ENCODE measurements around the gene LGALS14.
"Not testable (repeated sequence)": the region's sequence is repeated elsewhere in the genome, so short reads cannot be mapped to it uniquely, and the experiment has no call there.

LGALS14 gene

DNA sequence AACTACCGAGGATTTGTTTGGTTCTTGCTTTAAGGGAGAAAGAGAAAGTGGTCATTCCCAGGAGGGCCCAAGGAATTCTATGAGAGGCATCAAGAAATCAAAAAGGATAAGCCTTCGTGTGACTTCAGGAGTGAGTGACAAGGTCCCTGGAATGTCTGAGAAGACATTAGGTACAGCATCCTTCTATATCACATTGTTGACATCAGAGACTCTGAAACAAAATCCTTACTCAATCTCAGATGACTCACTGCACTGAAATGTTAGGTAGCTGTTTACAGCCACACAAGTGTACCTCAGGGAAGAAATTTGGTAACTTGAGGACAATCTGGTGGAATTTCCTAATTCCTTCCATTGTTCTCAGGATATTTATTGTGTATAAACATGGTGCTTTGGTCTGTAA lies 7.9 kb upstream of the LGALS14 start:
- no peak for DNase-seq

DNA sequence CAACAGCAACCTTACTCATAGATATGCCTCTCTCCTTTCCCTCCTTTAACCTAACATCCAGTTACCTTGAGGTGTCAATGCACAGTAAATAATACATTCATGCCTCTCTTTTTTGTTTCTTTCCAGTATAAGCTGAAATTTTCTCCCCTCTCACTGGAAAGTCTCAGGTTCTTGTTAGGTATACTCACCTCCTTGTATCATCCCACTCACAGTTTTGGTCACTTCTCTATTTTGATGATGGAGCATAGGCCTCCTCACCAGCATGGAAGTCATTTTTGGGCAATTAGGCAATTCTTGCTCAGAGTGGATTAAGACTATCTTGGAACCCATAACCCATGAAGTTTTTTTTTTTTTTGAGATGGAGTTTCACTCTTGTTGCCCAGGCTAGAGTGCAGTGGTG lies 5.7 kb upstream of the LGALS14 start:
- DNase-seq: no peak

DNA sequence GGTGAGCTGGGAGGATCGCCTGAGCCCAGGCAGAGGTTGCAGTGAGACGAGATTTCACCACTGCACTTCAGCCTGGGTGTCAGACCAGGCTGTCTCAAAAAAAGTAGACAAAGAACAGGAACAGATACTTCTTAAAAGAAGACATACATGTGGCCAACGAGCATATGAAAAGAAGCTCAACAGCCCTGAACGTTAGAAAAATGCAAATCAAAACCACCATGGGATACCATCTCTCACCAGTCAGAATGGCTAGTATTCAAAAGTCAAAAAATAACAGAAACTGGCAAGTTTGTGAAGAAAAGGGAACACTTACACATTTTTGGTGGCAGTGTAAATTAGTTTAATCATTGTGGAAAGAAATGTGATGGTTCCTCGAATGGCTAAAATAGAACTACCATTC lies 3.0 kb upstream of the LGALS14 start:
- no peak for DNase-seq

DNA sequence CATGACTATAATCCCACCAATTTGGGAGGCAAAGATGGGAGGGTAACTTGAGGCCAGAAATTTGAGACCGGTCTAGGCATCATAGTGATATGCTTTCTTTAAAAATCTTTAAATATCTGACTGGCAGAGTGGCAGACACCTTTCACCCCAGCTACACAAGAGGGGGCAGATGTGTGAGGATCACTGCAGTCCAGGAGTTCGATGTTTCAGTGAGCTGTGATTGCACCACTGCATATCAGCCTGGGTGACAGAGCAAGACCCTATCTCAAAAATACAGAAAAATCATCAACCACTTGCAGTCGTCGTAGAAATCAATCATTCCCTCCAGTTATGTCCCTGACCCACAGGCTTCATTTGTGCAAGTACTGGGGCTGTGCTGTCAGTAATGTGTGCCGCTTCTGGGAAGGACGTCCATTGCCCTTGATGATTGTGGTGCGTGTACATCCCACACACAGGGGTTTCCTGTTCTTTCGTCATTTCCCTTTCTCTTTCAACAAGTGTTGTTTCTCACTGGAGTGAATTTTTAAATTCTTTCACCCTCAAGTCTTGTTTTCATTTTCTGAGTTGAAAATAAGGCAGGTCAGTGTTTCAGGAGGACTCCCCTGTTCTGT lies 1.4 kb downstream of the LGALS14 start:
- DNase-seq: no peak

DNA sequence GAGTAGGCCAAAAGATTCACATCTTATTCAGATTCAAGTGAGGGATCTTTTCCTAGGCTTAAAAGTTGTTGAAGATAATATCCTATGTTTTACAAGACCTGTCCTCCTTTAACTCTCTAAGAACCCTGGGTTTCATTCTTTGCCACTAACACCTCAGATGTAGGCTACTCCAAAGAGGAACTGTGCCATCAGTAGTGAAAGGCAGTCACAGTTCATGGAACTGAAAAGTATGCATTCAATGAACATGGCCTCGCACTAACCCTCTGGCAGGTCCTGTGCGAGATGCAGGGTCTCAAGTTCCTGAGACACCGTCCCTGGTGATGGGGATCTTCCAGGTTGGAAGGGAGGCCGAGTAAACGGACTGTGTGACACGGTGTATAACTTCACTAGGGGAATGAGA lies 4.3 kb downstream of the LGALS14 start:
- DNase-seq: no peak

DNA sequence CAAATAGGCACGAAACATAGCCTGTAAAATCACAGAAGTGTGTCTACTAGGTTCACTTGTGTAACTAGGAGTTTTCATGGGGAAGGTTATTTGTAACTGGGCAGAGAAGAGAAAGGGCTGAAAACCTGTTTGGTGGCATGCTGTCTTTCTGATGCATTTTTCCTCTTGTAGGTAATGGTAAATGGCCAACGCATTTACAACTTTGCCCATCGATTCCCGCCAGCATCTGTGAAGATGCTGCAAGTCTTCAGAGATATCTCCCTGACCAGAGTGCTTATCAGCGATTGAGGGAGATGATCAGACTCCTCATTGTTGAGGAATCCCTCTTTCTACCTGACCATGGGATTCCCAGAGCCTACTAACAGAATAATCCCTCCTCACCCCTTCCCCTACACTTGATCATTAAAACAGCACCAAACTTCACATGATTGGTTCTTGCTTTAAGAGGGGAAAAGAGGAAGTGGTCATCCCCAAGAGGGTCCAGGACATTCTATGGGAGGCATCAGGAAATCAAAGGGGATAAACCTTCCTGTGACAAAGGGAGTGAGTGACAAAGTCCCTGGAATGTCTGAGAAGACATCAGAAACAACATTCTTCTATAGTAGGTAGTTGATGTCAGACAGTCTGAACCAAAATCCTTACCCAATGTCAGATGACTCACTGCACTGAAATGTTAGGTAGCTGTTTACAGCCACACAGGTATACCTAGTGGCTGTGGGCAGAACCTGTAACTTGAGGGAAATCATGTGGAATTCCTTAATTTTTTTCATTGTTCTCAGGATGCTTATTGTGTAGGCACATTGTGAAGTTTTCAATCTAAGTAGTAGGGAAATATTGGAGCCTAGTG lies 5.0 kb downstream of the LGALS14 start:
- no peak for DNase-seq

DNA sequence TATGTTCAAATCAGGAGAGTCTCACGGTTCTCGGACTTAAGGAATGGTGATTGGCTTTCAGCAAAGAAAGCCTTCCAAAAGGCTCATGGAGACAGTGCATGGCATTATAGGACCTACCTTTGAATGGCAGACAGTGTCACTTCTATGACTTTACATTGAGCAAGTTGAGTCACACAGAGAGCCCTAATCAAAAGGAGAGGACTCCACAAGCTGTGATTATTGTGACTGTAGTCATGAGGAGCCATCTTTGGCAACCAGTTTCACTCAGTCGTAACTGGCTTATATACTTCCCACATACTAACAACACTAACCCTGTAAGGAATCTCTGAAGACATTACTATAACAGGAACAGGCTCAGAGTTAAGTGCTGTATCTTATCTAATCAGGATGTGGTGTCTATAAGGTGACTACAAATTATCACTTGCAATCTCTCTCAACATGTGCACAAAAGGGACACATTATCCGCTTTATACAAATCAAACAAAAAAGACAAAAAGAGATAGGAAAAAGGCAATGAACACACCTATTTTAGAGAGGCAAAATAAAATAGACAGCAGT lies 6.1 kb downstream of the LGALS14 start:
- no peak for DNase-seq

DNA sequence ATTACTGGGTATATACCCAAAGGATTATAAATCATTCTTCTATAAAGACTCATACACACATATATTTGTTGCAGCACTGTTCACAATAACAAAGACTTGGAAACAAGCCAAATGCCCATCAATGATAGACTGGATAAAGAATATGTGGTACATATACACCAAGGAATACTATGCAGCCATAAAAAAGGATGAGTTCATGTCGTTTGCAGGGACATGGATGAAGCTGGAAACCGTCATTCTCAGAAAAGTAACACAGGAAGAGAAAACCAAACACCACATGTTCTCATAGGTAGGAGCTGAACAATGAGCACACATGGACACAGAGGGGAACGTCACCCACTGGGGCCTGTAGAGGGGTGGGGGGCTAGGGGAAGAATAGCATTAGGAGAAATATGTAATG lies 15.9 kb downstream of the LGALS14 start:
- not testable (repeated sequence) for DNase-seq

DNA sequence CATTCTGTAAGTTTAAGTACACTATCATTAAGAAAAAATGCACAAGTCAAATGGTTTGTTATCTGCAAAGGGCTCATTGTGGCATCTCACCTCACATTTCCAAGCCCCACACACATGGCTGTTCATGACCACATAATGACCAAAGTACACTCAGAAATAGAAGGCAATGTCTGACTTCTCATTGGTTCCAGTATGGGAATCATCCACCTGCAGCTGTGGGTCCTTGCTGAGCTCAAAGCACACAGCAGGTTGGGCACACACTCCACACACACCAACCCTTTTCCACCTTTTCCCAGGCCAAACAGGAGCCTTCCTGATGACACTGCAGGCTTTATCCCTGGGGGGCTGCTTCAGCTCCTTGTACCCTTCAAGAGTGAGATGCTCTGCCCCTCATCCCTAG lies 21.7 kb downstream of the LGALS14 start:
- no peak for DNase-seq

DNA sequence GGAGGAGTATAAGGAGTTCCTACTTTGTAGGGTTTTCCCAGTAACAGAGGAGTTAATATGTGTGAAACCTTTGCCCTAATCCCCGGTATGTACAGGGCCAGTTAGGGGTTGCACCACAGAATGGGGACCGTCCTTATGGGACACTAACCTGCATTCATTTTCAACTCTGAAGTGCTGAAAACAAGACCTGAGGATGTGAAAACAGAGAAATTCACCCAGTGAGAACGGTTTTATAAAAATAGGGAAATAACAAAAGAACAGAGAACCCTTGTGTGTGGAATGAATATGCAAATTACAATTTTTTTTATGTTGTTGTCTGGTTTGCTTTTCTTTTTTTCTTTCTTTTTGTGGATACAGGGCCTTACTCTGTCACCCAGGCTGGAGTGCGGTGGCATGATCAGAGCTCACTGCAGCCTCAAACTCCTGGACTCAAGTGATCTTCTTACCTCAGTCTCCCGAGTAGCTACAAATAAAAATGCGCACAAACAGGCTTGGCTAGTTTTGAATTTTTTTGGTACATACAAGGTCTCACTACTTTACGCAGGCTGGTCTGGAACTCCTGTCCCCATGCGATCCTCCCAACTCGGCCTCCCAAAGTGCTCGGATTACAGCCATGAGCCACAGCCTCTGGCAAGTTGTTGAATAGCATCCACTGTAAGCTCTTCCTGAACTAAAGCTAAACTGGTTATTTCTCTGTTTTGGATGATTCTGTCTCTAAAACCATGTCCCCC lies 23.0 kb downstream of the LGALS14 start:
- no peak for DNase-seq

DNA sequence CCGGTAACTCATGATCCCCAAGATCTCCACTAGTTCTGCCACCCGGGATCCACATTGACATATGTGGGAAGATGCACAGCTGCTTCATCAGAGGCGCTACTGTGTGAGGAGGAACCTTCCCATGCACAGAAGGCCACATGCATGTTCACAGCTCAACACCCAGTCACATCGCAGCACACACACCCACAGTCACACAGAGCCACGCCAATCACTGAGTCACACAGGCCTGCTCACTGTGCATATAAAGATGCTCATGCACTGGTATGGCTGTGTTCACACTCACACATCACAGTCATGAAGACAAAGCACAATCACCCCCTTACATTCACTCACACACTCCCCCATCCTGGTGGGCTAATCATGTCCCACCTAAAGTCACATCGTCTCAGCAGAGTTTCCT lies 23.8 kb downstream of the LGALS14 start:
- no peak for DNase-seq

DNA sequence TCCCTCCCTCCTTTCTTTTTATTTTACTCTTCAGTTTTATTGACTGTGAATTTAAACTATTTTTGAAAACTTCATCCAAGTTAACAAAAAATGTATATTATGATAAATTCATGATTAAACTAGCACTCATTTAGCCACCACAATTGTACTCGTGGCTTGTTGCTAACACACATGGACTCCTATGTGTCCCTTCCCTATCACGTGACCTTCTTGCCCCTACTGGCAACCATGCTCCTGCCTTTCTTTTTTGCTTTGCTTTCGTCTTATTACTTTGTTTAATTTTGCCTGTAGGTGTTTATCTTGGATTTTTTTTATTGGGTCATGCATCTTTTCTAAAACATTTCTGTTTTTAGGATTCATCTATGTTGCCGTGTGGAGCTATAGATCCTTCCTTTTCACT lies 25.3 kb downstream of the LGALS14 start:
- no peak for DNase-seq

DNA sequence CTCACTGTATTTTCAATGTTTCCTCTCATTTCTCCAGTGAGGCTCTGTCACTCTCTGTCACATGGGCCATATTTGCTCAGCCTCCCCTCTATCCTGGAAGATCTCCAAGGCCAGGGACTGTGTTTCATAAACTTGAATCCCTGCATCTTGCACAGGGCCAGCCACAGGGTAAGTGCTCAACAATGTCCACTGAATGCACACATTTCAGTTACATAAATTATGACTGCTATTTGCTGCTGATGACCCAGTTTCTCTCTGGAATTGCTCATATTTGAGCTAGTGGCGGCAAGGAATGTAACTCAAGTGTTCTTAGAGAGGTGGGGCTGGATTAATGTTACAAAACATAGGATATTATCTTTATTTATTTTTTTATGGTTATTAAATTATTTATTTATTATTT lies 27.4 kb downstream of the LGALS14 start:
- DNase-seq: no peak

DNA sequence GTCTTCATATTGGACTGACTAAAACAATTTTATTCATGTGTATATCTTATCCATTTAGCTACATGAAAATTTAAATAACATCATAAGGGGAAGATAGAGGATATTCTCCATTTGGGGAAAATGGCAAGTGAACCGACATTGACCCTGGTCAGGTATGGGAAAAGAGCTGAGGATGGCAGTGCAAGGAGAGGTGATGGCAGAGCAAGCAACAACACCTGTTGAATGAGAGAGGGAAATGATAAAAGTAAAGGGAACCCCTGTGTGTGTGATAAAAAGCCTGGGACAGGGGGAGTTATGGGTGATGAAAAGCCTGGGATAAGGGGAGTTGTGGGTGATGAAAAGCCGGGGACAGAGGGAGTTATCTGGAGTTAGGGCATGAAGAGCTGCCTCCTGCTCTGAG lies 29.6 kb downstream of the LGALS14 start:
- no peak for DNase-seq

DNA sequence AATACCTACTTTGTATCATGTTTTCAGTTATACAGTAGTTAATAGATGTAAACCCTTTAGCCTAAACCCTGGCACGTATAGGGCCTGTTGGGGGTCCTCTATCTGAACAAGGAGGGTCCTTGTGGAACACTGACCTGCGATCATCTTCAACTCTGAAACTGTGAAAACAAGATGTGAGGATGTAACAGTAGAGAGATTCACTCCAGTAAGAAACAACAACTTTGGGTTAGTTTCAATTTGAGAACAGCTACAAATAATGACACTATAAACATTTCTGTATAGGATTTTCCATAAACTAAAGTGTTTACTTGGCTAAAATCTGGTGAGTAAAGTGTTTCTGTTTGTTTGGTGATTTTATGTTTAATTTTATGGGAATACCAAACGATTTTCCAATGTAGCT lies 31.4 kb downstream of the LGALS14 start:
- DNase-seq: no peak

DNA sequence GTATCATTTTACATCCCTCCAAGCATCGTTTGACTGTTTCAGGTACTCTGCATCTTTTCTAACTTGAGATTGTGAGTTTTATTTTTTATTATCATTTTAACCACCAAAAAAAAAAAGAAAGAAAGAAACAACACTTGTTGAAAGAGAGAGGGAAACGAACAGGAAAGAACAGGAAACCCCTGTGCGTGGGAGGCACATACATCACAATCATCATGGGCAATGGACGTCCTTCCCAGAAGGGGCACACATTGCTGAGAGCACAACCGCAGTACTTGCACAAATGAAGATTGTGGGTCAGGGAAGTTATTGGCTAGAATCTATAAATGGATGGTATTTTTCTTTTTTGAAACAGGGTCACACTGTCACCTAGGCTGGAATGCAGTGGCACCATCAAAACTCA lies 31.8 kb downstream of the LGALS14 start:
- no peak for DNase-seq

DNA sequence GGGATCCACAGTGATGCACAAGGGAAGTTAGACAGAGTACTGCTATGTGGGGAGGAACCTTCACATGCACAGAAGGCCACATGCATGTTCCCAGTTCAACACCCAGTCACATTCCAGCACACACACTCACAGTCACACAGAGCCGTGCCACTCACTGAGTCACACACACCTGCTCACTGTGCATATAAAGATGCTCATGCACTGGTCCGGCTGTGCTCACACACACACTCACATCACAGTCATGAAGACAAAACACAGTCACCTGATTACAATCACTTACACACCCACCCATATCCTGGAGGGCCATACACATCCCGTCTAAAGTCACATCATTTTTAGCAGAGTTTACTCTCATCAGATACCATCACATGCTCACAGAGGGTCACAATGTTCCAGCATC lies 33.1 kb downstream of the LGALS14 start:
- DNase-seq: no peak

DNA sequence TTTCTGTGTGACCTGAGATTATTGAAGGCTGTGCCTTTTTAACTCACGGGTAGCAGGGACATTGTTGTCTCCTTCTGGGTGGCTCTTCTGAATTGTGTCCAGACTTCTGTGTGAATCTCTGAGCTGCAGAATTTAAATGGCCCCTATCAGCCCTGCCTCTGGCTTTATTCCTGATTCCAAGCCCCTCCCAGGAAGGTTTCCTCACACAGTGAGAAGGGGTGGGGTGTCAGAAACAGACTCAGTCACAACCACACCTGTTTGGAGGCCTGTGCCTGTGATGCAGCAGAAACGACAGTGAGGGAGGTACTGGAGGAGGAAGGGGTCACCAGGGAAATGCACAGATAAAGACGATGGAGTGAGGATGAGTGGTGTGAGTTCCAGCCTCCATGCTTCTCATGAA lies 33.6 kb downstream of the LGALS14 start, which contains the start of gene CLC:
Gene CLC (minus strand): TSS at position 139 of the 400 bp plus-strand sequence. CDS start 77 bp downstream, at position 62.
- DNase-seq: no peak

DNA sequence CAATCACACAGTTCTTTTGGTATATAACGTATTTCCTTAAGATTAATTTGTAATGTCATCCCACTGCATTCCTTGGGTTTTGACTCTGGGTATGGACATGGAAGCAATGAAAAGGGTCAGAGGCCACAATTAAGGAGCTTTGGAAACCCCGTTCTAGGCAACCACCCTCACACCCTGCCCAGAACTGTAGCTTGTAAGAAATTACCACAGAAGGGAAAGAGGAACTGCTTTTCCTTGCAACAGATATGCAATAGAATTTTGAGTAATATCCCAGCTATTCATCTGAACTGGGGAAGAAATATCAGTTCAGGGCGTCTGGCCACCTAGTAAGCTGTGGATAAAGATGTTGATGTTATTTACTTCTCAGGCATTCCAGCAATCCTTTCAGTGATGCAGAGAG lies 34.5 kb downstream of the LGALS14 start:
- no peak for DNase-seq

DNA sequence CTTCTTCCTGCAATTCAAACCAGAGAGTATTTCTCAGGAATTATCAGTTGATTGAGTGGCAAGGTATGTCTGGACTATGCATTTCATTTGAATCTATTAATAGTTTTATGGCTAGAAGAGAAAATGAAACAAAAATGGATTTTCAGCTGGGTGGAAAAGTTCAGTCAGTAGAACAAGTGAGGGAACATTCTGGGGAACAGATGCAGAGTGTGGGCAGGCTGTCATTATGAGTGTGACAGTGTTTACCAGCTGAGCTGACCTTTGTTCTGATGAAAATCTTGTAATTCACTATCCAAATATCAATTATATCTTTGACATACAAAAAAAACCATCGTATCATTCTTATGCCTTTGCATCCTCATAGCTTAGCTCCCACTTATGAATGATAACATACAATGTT lies 36.1 kb downstream of the LGALS14 start:
- no peak for DNase-seq

DNA sequence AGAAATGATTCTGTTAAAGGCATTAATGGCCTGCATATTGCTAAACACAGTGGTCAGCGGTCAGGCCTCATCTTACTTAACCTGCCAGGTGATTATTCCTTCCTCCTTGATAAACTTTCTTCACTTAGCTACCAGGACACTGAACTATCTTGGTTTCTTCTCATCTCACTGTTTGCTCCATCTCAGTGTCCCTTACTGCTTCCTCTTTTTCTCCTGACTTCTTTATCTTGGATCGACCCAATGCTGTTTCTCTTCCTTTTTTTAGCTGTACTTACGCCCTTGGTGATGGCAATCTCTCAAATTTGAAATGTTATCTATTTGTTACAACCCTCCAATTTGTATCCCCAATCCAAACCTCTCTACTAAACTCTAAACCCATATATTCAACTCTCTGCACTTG lies 41.4 kb downstream of the LGALS14 start:
- no peak for DNase-seq

DNA sequence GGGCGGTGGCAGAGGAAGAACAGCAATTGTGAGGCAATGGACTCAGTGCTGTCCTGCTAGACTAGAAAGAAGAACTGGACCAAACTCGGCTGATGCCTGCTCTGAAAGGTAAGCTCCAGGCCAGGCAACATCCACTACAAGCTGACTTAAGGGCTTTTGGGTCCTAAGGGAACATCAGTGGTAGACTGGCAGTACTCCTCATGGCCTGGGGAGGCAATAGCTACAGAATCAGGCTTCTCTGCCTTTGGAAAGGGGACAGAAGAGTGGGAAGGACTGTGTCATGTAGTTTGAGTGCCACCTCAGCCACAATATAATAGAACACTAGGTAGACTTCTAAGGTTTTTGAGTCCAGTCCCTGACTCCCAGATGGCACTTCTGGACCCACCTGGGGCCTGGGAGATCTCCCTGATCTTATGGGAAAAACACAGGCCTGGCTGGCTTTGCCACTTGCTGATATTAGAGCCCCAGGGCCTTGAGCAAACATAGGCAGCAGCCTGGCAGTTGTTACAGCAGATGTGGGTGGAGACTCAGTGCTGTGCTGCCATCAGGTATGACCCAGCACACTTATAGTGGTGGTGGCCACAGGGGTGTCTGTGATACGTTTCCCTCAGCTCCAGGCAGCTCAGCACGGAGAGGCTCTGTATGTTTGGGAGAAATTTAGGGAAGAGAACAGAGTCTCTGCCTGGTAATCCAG lies 42.7 kb downstream of the LGALS14 start:
- no peak for DNase-seq

DNA sequence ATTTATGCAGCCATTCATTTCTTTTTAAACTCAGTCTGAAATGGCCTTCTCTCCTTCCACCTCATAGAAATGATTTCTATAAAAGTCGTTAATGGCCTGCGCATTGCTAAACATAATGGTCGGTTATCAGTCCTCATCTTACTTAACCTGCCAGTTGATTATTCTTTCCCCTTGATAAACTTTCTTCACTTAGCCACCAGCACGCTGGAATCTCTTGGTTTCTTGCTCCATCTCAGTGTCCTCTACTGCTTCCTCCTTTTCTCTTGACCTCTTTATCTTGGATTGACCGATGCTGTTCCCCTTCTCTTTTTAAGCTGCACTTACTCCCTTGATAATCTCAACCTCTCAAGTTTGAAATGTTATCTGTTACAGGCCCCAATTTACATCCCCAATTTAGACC lies 45.7 kb downstream of the LGALS14 start:
- no peak for DNase-seq
